Lung (tissue), 12 donors: ENCODE results near the gene THEMIS. TPM values are rescaled to one million over a fixed set of nuclear protein-coding genes. Genes with fewer than 3 reads are reported as not detected.

ENCODE experiments used
- ATAC-seq: fragments of 200-7000 bp; cut with Tn5 transposase; one replicate; pipeline ENCODE4 v1.9.1; 2020; ENCODE audit warnings: moderate number of reproducible peaks; ENCODE audit not compliant: insufficient read depth, low FRiP score
- DNase-seq, 3 donors: peaks; one replicate each; pipeline ENCODE4 v3.0.0-alpha.2; 2013 to 2017
- H3K27ac ChIP-seq, 2 donors: one replicate each; pipeline ENCODE4 v1.5.1; 2013; ENCODE audit warnings: mild to moderate bottlenecking in 2 of 2, moderate library complexity in 2 of 2, control low read depth in 1 of 2, inconsistent platforms in 1 of 2, low read depth in 1 of 2, low read length in 1 of 2
- H3K27me3 ChIP-seq, 3 donors: one replicate each; pipeline ENCODE4 v1.5.1; 2013; ENCODE audit warnings: low read length in 2 of 3; ENCODE audit not compliant: control insufficient read depth in 3 of 3, insufficient read depth in 3 of 3
- H3K36me3 ChIP-seq, 4 donors: one replicate each; pipeline ENCODE4 v1.5.1; 2013; ENCODE audit warnings: low read length in 4 of 4, mild to moderate bottlenecking in 1 of 4, moderate library complexity in 1 of 4; ENCODE audit not compliant: control insufficient read depth in 4 of 4, insufficient read depth in 4 of 4
- H3K4me1 ChIP-seq, 5 donors: one replicate each; pipeline ENCODE4 v1.5.1; 2013; ENCODE audit warnings: low read length in 5 of 5, mild to moderate bottlenecking in 2 of 5, moderate library complexity in 1 of 5; ENCODE audit not compliant: control insufficient read depth in 5 of 5, insufficient read depth in 5 of 5
- H3K4me3 ChIP-seq: one replicate; pipeline ENCODE4 v1.5.1; 2013; ENCODE audit warnings: mild to moderate bottlenecking, control low read depth, moderate library complexity
- H3K9ac ChIP-seq, 2 donors: one replicate each; pipeline ENCODE4 v1.5.1; 2013; ENCODE audit warnings: low read length in 2 of 2, control low read depth in 1 of 2; ENCODE audit not compliant: insufficient read depth in 1 of 2
- H3K9me3 ChIP-seq, 4 donors: one replicate each; pipeline ENCODE4 v1.5.1; 2013; ENCODE audit warnings: low read length in 3 of 4, mild to moderate bottlenecking in 1 of 4, moderate library complexity in 1 of 4; ENCODE audit not compliant: control insufficient read depth in 4 of 4, insufficient read depth in 3 of 4
- WGBS, 2 donors: extraction: QIAGEN DNeasy Blood & Tissue Kit; methylation state at CpG; one replicate each; pipeline ENCODE4 v1.1.7; 2013; 5-methylcytosine and 5-hydroxymethylcytosine counted together
- polyA plus RNA-seq, 2 donors: library from polyadenylated mRNA; stranded (reverse); fragments of 200-250 nt; gene quantifications; one replicate each; pipeline ENCODE4 v1.2.1, GENCODE V29; 2013
- total RNA-seq, 2 donors: library from RNA; depleted of rRNA in 1 of 2; stranded (reverse); fragments of >200 nt in 1 of 2; gene quantifications; one replicate each; pipeline ENCODE4 v1.2.1, GENCODE V29; 2014 to 2021
- TF ChIP-seq, protein P1 (sequence below): IDR thresholded peaks from 2 replicates; pipeline ENCODE4 v1.5.1; 2012; ENCODE audit warnings: mild to moderate bottlenecking; ENCODE audit errors: control extremely low read depth, extremely low read depth
- donor health status: control.
- donor health status: control.
- donor health status: Bipolar disorder and iron deficiency.
- donor health status: healthy.
- donor health status: DM: yes; HTN: yes; CAD: no.

Gene THEMIS
- total and polyA plus RNA-seq, 4 donors, result 0.22 to 0.86 (median 0.54) TPM

GRCh38 chr6:127945434-127946097, 44.7 kb upstream of the THEMIS start:
- DNase-seq, result no peak
- H3K4me1 ChIP-seq, result no peaks in the 10 kb centered on the region
- no peak overlapping the region for H3K9ac ChIP-seq
- no peak for ATAC-seq
- 91 to 95% methylated on average over 3 of the region's 3 CpGs for WGBS, 2 donors
- H3K36me3 ChIP-seq, result no peaks in the 10 kb centered on the region
- H3K4me3 ChIP-seq, result no peak overlapping the region
- no peaks in the 10 kb centered on the region for H3K9me3 ChIP-seq
- H3K27me3 ChIP-seq, result peaks cover 0 to 16% (median 15%) of the 10 kb centered on the region in 3 donors
- no peak overlapping the region for H3K27ac ChIP-seq
- TF ChIP-seq, protein P1, sequence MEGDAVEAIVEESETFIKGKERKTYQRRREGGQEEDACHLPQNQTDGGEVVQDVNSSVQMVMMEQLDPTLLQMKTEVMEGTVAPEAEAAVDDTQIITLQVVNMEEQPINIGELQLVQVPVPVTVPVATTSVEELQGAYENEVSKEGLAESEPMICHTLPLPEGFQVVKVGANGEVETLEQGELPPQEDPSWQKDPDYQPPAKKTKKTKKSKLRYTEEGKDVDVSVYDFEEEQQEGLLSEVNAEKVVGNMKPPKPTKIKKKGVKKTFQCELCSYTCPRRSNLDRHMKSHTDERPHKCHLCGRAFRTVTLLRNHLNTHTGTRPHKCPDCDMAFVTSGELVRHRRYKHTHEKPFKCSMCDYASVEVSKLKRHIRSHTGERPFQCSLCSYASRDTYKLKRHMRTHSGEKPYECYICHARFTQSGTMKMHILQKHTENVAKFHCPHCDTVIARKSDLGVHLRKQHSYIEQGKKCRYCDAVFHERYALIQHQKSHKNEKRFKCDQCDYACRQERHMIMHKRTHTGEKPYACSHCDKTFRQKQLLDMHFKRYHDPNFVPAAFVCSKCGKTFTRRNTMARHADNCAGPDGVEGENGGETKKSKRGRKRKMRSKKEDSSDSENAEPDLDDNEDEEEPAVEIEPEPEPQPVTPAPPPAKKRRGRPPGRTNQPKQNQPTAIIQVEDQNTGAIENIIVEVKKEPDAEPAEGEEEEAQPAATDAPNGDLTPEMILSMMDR, result no peak

DNA sequence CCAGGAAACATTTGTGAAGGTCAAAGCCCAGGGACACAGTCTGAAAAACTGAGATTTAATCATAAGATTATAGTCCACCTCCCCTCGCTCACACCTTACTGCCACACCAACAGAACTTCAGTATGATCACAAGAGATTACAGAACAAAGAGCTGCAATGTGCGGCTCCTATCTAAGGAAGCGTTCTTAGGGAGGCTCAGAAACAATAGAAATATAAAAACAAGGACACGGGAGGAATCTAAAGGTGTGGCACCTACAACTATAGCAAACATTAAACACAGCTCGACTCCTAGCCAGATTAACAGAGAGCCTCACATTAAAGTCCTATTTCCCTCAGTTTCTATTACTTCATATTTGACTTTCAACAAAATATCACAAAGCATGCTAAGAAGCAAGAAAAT, 40.4 kb upstream of the THEMIS start:
- H3K36me3 ChIP-seq, result no peaks in the 10 kb centered on the region
- DNase-seq (no peak), ATAC-seq (no peak)
- no peak overlapping the region for H3K4me3 ChIP-seq
- TF ChIP-seq, protein P1, result no peak
- H3K9me3 ChIP-seq, result no peaks in the 10 kb centered on the region
- no peaks in the 10 kb centered on the region for H3K4me1 ChIP-seq
- peaks cover 0 to 3% (median 0%) of the 10 kb centered on the region in 3 donors for H3K27me3 ChIP-seq
- WGBS, 2 donors, result 86 to 87% methylated on average over 5 of the region's 5 CpGs
- H3K9ac ChIP-seq, result no peak overlapping the region
- no peak overlapping the region for H3K27ac ChIP-seq

DNA sequence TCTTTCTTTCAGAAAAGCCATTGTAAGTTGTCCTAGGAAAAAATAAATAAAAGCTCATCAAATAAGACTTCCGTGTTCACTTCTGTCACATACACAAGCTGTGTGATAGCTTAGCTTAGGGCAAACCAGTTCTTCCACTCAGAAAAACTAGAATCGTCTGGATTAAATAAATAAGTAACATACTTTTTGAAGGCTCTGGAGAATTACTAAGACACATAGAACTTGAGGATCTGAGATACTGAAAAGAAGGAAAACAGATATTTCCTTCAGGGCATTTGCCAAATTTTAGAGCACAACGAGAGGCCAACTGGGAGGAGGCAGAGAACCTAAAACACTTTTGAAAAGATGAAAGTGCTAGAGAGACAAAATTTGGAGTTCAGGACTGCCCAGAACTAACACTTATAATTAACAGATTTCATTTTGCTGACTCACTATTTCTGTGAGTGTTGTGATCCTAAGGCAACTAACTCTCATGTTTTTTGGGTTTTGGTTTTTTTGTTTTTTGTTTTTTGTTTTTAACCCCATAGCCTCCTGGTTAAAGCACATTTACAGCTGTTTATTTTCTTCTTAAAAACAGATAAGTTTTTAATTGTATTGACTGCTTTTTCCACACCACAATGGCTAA, 38.7 kb upstream of the THEMIS start:
- H3K9ac ChIP-seq, result no peak overlapping the region

More for the DNA sequence above, 38.7 kb upstream of the THEMIS start:
- no peaks in the 10 kb centered on the region for H3K4me1 ChIP-seq
- ATAC-seq, result peak; percentile 30
- no peak overlapping the region for H3K27ac ChIP-seq
- peaks cover 0 to 3% (median 0%) of the 10 kb centered on the region in 3 donors for H3K27me3 ChIP-seq
- H3K36me3 ChIP-seq, result no peaks in the 10 kb centered on the region
- H3K9me3 ChIP-seq, result no peaks in the 10 kb centered on the region
- TF ChIP-seq, protein P1, result no peak
- no peak overlapping the region for H3K4me3 ChIP-seq
- DNase-seq, result peak in 2 of 3 donors; percentile 31 to 63
- 44 to 58% methylated on average over 3 of the region's 3 CpGs for WGBS, 2 donors
